Osteoblast (primary cell): Measurements from ENCODE around the gene WNK2. TPM values are rescaled to one million over a fixed set of nuclear protein-coding genes. Genes with fewer than 3 reads are reported as not detected.

ENCODE experiments used
- DNase-seq: peaks from one replicate; pipeline ENCODE4 v3.0.0; 2011; ENCODE audit warnings: low spot score, mixed read lengths; ENCODE audit not compliant: insufficient read length; ENCODE audit errors: missing footprints
- H2AFZ ChIP-seq: 2 replicates; pipeline ENCODE4 v1.6.0; 2011; ENCODE audit warnings: mild to moderate bottlenecking, low read length
- H3K27ac ChIP-seq: 2 replicates; pipeline ENCODE4 v1.5.1; 2011; ENCODE audit warnings: mild to moderate bottlenecking, low read depth, low read length, moderate library complexity
- H3K27me3 ChIP-seq: 2 replicates; pipeline ENCODE4 v1.6.0; 2012; ENCODE audit warnings: mild to moderate bottlenecking, control low read depth, inconsistent platforms, low read length, moderate library complexity; ENCODE audit not compliant: insufficient read depth
- H3K36me3 ChIP-seq: 2 replicates; pipeline ENCODE4 v1.5.1; 2011; ENCODE audit warnings: mild to moderate bottlenecking, low read length, control low read depth, moderate library complexity; ENCODE audit not compliant: insufficient read depth
- H3K4me1 ChIP-seq: 2 replicates; pipeline ENCODE4 v1.5.1; 2011; ENCODE audit warnings: mild to moderate bottlenecking, low read length, control low read depth, moderate library complexity; ENCODE audit not compliant: insufficient read depth
- H3K4me2 ChIP-seq: 2 replicates; pipeline ENCODE4 v1.6.0; 2011; ENCODE audit warnings: mild to moderate bottlenecking, low read length; ENCODE audit not compliant: insufficient read depth
- H3K4me3 ChIP-seq: fragments of 200-600 bp; sonication (generic); 3 replicates; pipeline ENCODE4 v1.5.1; 2012; ENCODE audit warnings: mild to moderate bottlenecking, low read length, inconsistent platforms; ENCODE audit not compliant: insufficient read depth
- H3K79me2 ChIP-seq: 2 replicates; pipeline ENCODE4 v1.6.0; 2012; ENCODE audit warnings: mild to moderate bottlenecking, low read length, control low read depth, inconsistent platforms; ENCODE audit not compliant: insufficient read depth
- H3K9me3 ChIP-seq: 2 replicates; pipeline ENCODE4 v1.5.1; 2011; ENCODE audit warnings: low read depth, low read length, control low read depth
- H4K20me1 ChIP-seq: 2 replicates; pipeline ENCODE4 v1.6.0; 2012; ENCODE audit warnings: mild to moderate bottlenecking, low read length, control low read depth; ENCODE audit not compliant: insufficient read depth
- total RNA-seq: library from RNA; depleted of rRNA; stranded (reverse); fragments of >200 nt; gene quantifications from 2 replicates; pipeline ENCODE4 v1.2.3, GENCODE V29; 2012
- TF ChIP-seq, protein P1 (sequence below): IDR thresholded peaks from 2 replicates; pipeline ENCODE4 v1.5.1; 2011; ENCODE audit warnings: mild to moderate bottlenecking, low read depth, low read length, moderate library complexity; ENCODE audit errors: extremely low read depth

Gene WNK2
- total RNA-seq, 1 donor: not detected

DNA sequence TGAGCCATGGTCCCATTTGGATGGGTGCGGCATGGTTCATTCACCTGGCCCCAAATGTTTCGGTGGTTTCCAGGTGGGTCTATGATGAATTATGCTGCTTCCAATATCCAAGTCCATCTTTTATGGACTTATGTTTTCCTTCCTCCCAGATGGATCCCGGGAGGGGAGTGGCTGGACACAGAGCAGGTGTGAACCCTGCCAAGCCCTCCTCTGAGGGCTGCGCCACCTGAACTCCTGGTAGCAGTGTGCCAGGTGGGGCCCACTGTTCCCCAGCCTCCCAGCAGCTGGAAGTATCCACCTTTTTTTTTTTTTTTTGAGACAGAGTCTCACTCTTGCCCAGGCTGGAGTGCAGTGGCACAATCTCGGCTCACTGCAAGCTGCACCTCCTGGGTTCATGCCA, 42.9 kb downstream of the WNK2 start:
- H2AFZ ChIP-seq: no peak overlapping the region
- H3K36me3 ChIP-seq: no peaks in the 10 kb centered on the region
- TF ChIP-seq, protein P1, sequence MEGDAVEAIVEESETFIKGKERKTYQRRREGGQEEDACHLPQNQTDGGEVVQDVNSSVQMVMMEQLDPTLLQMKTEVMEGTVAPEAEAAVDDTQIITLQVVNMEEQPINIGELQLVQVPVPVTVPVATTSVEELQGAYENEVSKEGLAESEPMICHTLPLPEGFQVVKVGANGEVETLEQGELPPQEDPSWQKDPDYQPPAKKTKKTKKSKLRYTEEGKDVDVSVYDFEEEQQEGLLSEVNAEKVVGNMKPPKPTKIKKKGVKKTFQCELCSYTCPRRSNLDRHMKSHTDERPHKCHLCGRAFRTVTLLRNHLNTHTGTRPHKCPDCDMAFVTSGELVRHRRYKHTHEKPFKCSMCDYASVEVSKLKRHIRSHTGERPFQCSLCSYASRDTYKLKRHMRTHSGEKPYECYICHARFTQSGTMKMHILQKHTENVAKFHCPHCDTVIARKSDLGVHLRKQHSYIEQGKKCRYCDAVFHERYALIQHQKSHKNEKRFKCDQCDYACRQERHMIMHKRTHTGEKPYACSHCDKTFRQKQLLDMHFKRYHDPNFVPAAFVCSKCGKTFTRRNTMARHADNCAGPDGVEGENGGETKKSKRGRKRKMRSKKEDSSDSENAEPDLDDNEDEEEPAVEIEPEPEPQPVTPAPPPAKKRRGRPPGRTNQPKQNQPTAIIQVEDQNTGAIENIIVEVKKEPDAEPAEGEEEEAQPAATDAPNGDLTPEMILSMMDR: no peak
- no peaks in the 10 kb centered on the region for H3K79me2 ChIP-seq
- H3K9me3 ChIP-seq: no peaks in the 10 kb centered on the region
- no peak overlapping the region for H3K27ac ChIP-seq
- no peak overlapping the region for H3K4me2 ChIP-seq
- no peak for DNase-seq
- H4K20me1 ChIP-seq: no peaks in the 10 kb centered on the region
- H3K4me3 ChIP-seq: no peak overlapping the region
- H3K4me1 ChIP-seq: peaks cover 8% of the 10 kb centered on the region
- H3K27me3 ChIP-seq: no peaks in the 10 kb centered on the region

GRCh38 chr9:93228030-93228429, 44.1 kb downstream of the WNK2 start:
- H2AFZ ChIP-seq: no peak overlapping the region
- no peaks in the 10 kb centered on the region for H3K27me3 ChIP-seq
- no peak for DNase-seq

GRCh38 chr9:93228453-93228852, 44.5 kb downstream of the WNK2 start:
- no peaks in the 10 kb centered on the region for H4K20me1 ChIP-seq
- peaks cover 4% of the 10 kb centered on the region for H3K4me1 ChIP-seq
- TF ChIP-seq, protein P1: no peak
- no peaks in the 10 kb centered on the region for H3K27me3 ChIP-seq
- no peak overlapping the region for H2AFZ ChIP-seq
- H3K79me2 ChIP-seq: no peaks in the 10 kb centered on the region
- no peak for DNase-seq
- H3K27ac ChIP-seq: no peak overlapping the region
- H3K9me3 ChIP-seq: no peaks in the 10 kb centered on the region
- H3K36me3 ChIP-seq: no peaks in the 10 kb centered on the region
- no peak overlapping the region for H3K4me3 ChIP-seq
- no peak overlapping the region for H3K4me2 ChIP-seq

More at GRCh38 chr9:93228030-93228429, 44.1 kb downstream of the WNK2 start:
- no peaks in the 10 kb centered on the region for H3K9me3 ChIP-seq
- H3K79me2 ChIP-seq: no peaks in the 10 kb centered on the region
- H3K27ac ChIP-seq: no peak overlapping the region
- TF ChIP-seq, protein P1: no peak
- H3K36me3 ChIP-seq: no peaks in the 10 kb centered on the region
- no peak overlapping the region for H3K4me2 ChIP-seq
- H3K4me1 ChIP-seq: peaks cover 8% of the 10 kb centered on the region
- H4K20me1 ChIP-seq: no peaks in the 10 kb centered on the region
- H3K4me3 ChIP-seq: no peak overlapping the region

GRCh38 chr9:93229636-93230035, 45.7 kb downstream of the WNK2 start:
- TF ChIP-seq, protein P1: no peak
- no peaks in the 10 kb centered on the region for H3K9me3 ChIP-seq
- no peaks in the 10 kb centered on the region for H3K79me2 ChIP-seq
- no peak overlapping the region for H2AFZ ChIP-seq
- no peaks in the 10 kb centered on the region for H3K27me3 ChIP-seq
- no peak overlapping the region for H3K27ac ChIP-seq
- H3K4me2 ChIP-seq: no peak overlapping the region
- no peaks in the 10 kb centered on the region for H4K20me1 ChIP-seq
- no peak overlapping the region for H3K4me3 ChIP-seq
- no peaks in the 10 kb centered on the region for H3K4me1 ChIP-seq
- no peaks in the 10 kb centered on the region for H3K36me3 ChIP-seq
- DNase-seq: peak; percentile 80
